NCI-H2107 (cell line): ENCODE measurements around the gene UCK1.

ENCODE experiments used
- DNase-seq: peaks from one replicate; lab custom pipeline; 2025; lab: John Stamatoyannopoulos, UW

The UCK1 gene

GRCh38 chr9:131476777-131477345, 54.2 kb downstream of the UCK1 start:
- no peak for DNase-seq

GRCh38 chr9:131475956-131476776, 54.9 kb downstream of the UCK1 start:
- no peak for DNase-seq

- DNase-seq = no peak
Measured at GRCh38 chr9:131475111-131475955, 55.7 kb downstream of the UCK1 start.

DNA sequence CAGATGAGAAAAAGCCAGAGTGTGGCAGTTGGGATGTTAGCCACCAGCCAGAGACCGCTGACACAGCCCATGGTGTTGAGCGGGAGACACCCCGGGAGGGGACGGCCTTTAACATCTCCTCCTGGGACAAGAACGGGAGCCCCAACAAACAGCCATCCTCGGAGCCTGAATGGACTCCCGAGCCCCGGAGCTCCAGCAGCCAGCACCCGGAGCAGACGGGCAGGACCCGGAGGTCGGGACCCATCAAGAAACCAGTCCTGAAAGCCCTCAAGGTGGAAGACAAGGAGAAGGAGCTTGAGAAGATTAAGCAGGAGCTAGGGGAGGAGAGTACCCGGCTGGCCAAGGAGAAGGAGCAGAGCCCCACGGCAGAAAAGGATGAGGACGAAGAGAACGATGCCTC, 56.4 kb downstream of the UCK1 start:
- no peak for DNase-seq

- DNase-seq = no peak
Measured at GRCh38 chr9:131473891-131474290, 57.2 kb downstream of the UCK1 start.
